ENCODE data around the gene IGF2.

The IGF2 gene

GRCh38 chr11:2142300-2142759 lies 3.1 kb upstream of the IGF2 start:
- Mint-ChIP-seq H3K27ac (peak overlapping the region; percentile 24), H3K36me3 (no peaks in the 10 kb centered on the region), H3K4me1 (peaks cover 7% of the 10 kb centered on the region), H3K27me3 (peaks cover 98% of the 10 kb centered on the region), H3K4me3 (no peak overlapping the region), H3K9me3 (no peaks in the 10 kb centered on the region)
- DNase-seq = no peak
- CTCF ChIA-PET = interaction anchor here (0.7 to 1.6 kb wide), 3 partner anchors 9 to 105 kb away, joined by 3 to 9 read pairs (median 3); no protein-coding TSS in a partner anchor

DNA sequence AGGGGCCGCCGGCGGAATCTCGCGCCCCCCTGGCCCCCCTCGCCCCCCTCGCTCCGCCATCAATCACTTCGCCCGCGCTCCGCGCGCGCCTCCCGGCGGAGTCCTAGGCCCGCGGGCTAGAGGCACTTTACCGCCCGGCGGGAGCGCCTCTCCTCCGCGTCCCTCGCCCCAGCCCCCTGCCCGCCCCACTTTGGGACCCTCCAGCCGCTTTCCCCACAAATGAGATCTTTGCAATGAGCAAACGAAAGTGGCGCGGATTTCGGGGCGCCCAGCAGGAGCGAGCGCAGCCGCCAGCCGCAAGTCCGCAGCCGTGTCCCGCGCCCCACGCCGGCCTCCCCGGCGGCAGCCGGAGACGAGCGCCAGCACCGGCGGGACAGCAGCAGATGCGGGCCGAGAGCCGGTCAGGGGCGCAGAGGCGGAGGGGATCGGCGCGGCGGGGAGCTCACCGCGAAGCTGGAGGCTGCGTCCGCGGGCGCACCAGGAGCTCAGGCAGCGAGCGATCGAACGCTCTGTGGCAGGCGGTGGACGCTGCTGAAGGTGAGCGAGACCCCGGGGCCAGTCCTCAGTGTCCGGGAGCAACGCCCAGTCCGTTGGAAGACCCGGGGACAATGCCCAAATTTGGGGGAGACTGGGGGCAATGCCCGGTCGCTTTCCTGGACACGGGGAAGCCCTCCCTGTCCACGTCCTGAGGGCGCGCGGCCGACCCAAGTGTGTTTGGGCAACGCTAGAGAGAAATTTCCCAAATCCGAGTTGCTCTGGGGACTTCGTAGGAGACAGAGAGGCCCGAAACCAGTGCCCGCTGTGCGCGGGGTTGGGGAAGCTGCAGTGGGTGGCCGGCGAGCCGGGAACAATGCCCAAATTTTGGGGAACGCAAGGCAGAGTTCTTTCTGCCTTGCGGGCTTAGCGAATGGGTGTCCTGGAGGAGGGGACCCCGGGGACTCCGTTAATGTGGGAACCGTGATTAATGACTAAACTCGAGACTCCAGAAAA lies 1.5 kb upstream of the IGF2 start:
- Mint-ChIP-seq H3K36me3 (no peaks in the 10 kb centered on the region), H3K4me1 (peaks cover 7% of the 10 kb centered on the region), H3K9me3 (no peaks in the 10 kb centered on the region), H3K27me3 (peaks cover 98% of the 10 kb centered on the region), H3K27ac (peak overlapping the region; percentile 22), H3K4me3 (no peak overlapping the region)
- CTCF ChIA-PET = interaction anchor here (1.0 to 1.6 kb wide), 3 partner anchors 10 to 65 kb away, joined by 3 to 9 read pairs (median 3); no protein-coding TSS in a partner anchor
- DNase-seq = no peak

DNA sequence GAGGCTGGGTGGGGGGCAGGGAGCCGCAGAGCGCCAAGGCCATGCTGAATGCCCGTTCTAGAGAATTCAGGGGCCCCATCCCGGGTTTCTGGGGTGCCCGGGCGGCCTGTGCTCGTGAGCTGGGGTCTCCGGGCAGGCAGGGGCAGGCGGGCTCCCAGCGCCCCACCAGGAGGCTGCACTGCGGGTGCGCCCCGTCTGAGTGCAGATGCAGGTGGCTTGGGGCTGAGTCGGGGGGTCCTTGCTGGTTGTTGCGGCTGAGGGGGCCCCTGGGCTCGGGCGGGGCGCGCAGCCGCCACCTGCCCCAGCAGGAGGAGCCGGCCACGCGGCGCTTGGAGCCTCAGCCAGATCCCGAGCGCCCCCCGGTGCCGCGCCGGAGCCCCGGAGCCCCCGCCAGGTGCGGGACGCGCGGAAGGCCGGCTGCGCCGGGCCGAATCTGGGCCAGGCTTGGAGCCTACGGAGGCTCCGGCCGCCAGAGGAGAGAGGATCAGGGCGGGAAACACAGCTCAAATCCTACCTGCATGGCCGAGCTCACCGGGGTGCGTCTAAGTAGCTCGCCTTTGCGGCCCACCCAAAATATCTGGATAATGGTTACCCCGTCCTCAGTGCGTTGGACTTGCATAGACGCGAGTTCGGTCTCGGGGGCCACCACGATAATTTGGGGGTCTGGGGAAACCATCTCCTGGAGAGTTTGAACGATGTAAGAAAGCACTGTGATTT lies 590 bp upstream of the IGF2 start:
- H3K4me3 Mint-ChIP-seq = no peak overlapping the region
- H3K36me3 Mint-ChIP-seq = no peaks in the 10 kb centered on the region
- peaks cover 7% of the 10 kb centered on the region for H3K4me1 Mint-ChIP-seq
- DNase-seq = no peak
- CTCF ChIA-PET = interaction anchor here (0.6 to 1.0 kb wide), 2 partner anchors 64 to 102 kb away, joined by 3 read pairs; no protein-coding TSS in a partner anchor
- H3K9me3 Mint-ChIP-seq = no peaks in the 10 kb centered on the region
- H3K27ac Mint-ChIP-seq = no peak overlapping the region
- H3K27me3 Mint-ChIP-seq = peaks cover 98% of the 10 kb centered on the region

- H3K4me3 Mint-ChIP-seq = no peak overlapping the region
- H3K9me3 Mint-ChIP-seq = no peaks in the 10 kb centered on the region
- CTCF ChIA-PET = no interaction called here
Observed at GRCh38 chr11:2138431-2139122, 612 bp downstream of the IGF2 start.

GRCh38 chr11:2138068-2138430 lies 1.1 kb downstream of the IGF2 start:
- H3K4me1 Mint-ChIP-seq = peaks cover 4% of the 10 kb centered on the region
- H3K27me3 Mint-ChIP-seq = peaks cover 98% of the 10 kb centered on the region
- H3K36me3 Mint-ChIP-seq = no peaks in the 10 kb centered on the region
- DNase-seq = no peak
- no peaks in the 10 kb centered on the region for H3K9me3 Mint-ChIP-seq
- no peak overlapping the region for H3K27ac Mint-ChIP-seq
- CTCF ChIA-PET = no interaction called here
- H3K4me3 Mint-ChIP-seq = no peak overlapping the region

More at GRCh38 chr11:2138431-2139122, 612 bp downstream of the IGF2 start:
- Mint-ChIP-seq H3K36me3 (no peaks in the 10 kb centered on the region), H3K4me1 (peaks cover 6% of the 10 kb centered on the region), H3K27me3 (peaks cover 98% of the 10 kb centered on the region), H3K27ac (no peak overlapping the region)
- DNase-seq = no peak

GRCh38 chr11:2137202-2138067 lies 1.8 kb downstream of the IGF2 start:
- no peaks in the 10 kb centered on the region for H3K9me3 Mint-ChIP-seq
- CTCF ChIA-PET = interaction anchor here (1.4 kb wide), 1 partner anchor 15 kb away, joined by 3 read pairs; no protein-coding TSS in a partner anchor
- no peaks in the 10 kb centered on the region for H3K36me3 Mint-ChIP-seq
- peaks cover 98% of the 10 kb centered on the region for H3K27me3 Mint-ChIP-seq
- H3K4me1 Mint-ChIP-seq = peaks cover 2% of the 10 kb centered on the region
- no peak overlapping the region for H3K4me3 Mint-ChIP-seq
- H3K27ac Mint-ChIP-seq = no peak overlapping the region
- DNase-seq = no peak

DNA sequence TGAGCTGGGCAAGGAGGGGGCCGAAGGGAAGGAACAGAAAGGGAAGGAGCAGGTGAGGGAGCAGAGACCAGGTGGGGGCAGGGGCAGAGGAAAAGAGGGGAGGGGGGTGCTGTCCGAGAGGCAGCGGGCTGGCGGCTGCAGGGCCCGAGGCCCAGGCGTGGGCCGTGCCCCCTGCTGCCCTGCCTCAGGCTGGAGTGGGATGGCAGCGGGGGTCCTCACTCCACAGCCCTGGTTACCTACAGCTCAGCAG lies 2.3 kb downstream of the IGF2 start:
- H3K27ac Mint-ChIP-seq = no peak overlapping the region
- peaks cover 2% of the 10 kb centered on the region for H3K4me1 Mint-ChIP-seq
- peaks cover 98% of the 10 kb centered on the region for H3K27me3 Mint-ChIP-seq
- no peak overlapping the region for H3K4me3 Mint-ChIP-seq
- CTCF ChIA-PET = interaction anchor here (1.4 kb wide), 1 partner anchor 16 kb away, joined by 3 read pairs; no protein-coding TSS in a partner anchor
- no peaks in the 10 kb centered on the region for H3K36me3 Mint-ChIP-seq
- no peak for DNase-seq
- H3K9me3 Mint-ChIP-seq = peaks cover 1% of the 10 kb centered on the region

- peaks cover 2% of the 10 kb centered on the region for H3K4me1 Mint-ChIP-seq
- H3K27ac Mint-ChIP-seq = no peak overlapping the region
- no peak overlapping the region for H3K4me3 Mint-ChIP-seq
- CTCF ChIA-PET = interaction anchor here (0.8 to 1.4 kb wide), 2 partner anchors 15 to 16 kb away, joined by 3 read pairs; no protein-coding TSS in a partner anchor
- no peak for DNase-seq
- no peaks in the 10 kb centered on the region for H3K36me3 Mint-ChIP-seq
- peaks cover 98% of the 10 kb centered on the region for H3K27me3 Mint-ChIP-seq
- H3K9me3 Mint-ChIP-seq = peaks cover 5% of the 10 kb centered on the region
Observed at GRCh38 chr11:2136209-2136951, 2.8 kb downstream of the IGF2 start.

DNA sequence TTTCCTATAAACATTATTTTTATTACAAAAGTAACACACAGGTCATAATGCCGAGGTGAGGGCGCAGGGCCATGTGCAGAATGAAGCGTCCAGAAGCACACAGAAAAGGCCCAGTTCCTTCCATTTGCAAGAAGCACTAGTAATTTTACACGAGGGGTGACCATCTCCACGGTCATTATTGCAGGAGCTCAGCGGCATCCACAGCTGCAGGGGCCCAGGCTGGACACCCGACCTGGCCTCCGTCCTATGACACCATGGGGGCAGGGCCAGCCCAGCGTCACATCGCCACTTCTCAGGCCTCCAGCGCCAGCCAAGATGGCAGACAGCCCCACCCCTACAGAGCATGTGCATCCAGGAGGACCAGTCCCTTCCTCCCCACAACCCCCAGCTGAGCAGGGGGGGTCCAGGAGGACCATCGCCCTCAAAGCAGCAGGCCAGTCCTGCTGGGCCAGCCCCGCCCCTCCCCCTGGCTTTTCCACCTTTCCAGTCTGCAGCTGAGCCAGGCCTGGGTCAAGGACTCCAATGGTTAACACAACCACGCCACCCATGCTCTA lies 3.5 kb downstream of the IGF2 start:
- Mint-ChIP-seq H3K4me1 (peaks cover 2% of the 10 kb centered on the region), H3K36me3 (no peaks in the 10 kb centered on the region), H3K27ac (no peak overlapping the region), H3K9me3 (peaks cover 11% of the 10 kb centered on the region), H3K4me3 (no peak overlapping the region), H3K27me3 (peaks cover 98% of the 10 kb centered on the region)
- DNase-seq = no peak
- CTCF ChIA-PET = interaction anchor here (0.8 to 1.4 kb wide), 2 partner anchors 15 to 17 kb away, joined by 3 read pairs; no protein-coding TSS in a partner anchor

- Mint-ChIP-seq H3K27me3 (peaks cover 92% of the 10 kb centered on the region), H3K27ac (no peak overlapping the region), H3K4me3 (no peak overlapping the region), H3K36me3 (no peaks in the 10 kb centered on the region), H3K4me1 (peaks cover 2% of the 10 kb centered on the region), H3K9me3 (peaks cover 11% of the 10 kb centered on the region)
- no peak for DNase-seq
- CTCF ChIA-PET = no interaction called here
Observed at GRCh38 chr11:2135018-2135569, 4.1 kb downstream of the IGF2 start.

- H3K4me1 Mint-ChIP-seq = peaks cover 2% of the 10 kb centered on the region
- no peak for DNase-seq
- no peak overlapping the region for H3K27ac Mint-ChIP-seq
- CTCF ChIA-PET = interaction anchor here (1.4 kb wide), 1 partner anchor 17 kb away, joined by 6 read pairs; no protein-coding TSS in a partner anchor
- peaks cover 11% of the 10 kb centered on the region for H3K9me3 Mint-ChIP-seq
- peaks cover 85% of the 10 kb centered on the region for H3K27me3 Mint-ChIP-seq
- no peaks in the 10 kb centered on the region for H3K36me3 Mint-ChIP-seq
- H3K4me3 Mint-ChIP-seq = no peak overlapping the region
Observed at GRCh38 chr11:2134022-2135010, 4.9 kb downstream of the IGF2 start.
